OCI-LY1 (cell line): Measurements from ENCODE around the gene KCNN4.

Experiments
- H2AFZ ChIP-seq: fragments of 200-600 bp; sonication (generic), shearing (Covaris generic); 2 replicates; pipeline ENCODE4 v1.6.0; 2014; ENCODE audit warnings: antibody characterized with exemption, mild to moderate bottlenecking, low read length
- H3F3A ChIP-seq: fragments of 200-600 bp; sonication (generic), shearing (Covaris generic); 2 replicates; pipeline ENCODE4 v1.6.0; 2014; ENCODE audit warnings: mild to moderate bottlenecking, antibody characterized with exemption, low read length, moderate library complexity; ENCODE audit not compliant: insufficient read depth
- H3K27ac ChIP-seq: fragments of 200-600 bp; sonication (generic); 2 replicates; pipeline ENCODE4 v1.5.1; 2014; ENCODE audit warnings: low read length, mixed run types, mild to moderate bottlenecking, low read depth; ENCODE audit not compliant: poor library complexity, severe bottlenecking
- H3K27me3 ChIP-seq: fragments of 200-600 bp; sonication (generic); 2 replicates; pipeline ENCODE4 v1.6.0; 2014; ENCODE audit warnings: antibody characterized with exemption, mild to moderate bottlenecking, low read length, moderate library complexity; ENCODE audit not compliant: insufficient read depth
- H3K36me3 ChIP-seq: fragments of 200-600 bp; sonication (generic); 2 replicates; pipeline ENCODE4 v1.6.1; 2014; ENCODE audit warnings: mild to moderate bottlenecking, antibody characterized with exemption, low read length, moderate library complexity, mixed read lengths; ENCODE audit not compliant: insufficient read depth
- H3K4me1 ChIP-seq: fragments of 200-600 bp; sonication (generic); 2 replicates; pipeline ENCODE4 v1.5.1; 2014; ENCODE audit warnings: mild to moderate bottlenecking, low read length, moderate library complexity; ENCODE audit not compliant: insufficient read depth, severe bottlenecking
- H3K4me2 ChIP-seq: fragments of 200-600 bp; sonication (generic), shearing (Covaris generic); 2 replicates; pipeline ENCODE4 v1.6.1; 2014; ENCODE audit warnings: low read length
- H3K4me3 ChIP-seq: fragments of 200-600 bp; sonication (generic); 2 replicates; pipeline ENCODE4 v1.5.1; 2014; ENCODE audit warnings: low read length, low read depth, mild to moderate bottlenecking, mixed read lengths; ENCODE audit not compliant: poor library complexity, severe bottlenecking
- H3K79me2 ChIP-seq: fragments of 200-600 bp; shearing (Covaris generic); 2 replicates; pipeline ENCODE4 v1.6.1; 2016; ENCODE audit warnings: mixed run types, low read length, mixed read lengths; ENCODE audit not compliant: insufficient read depth
- H3K9ac ChIP-seq: fragments of 200-600 bp; sonication (generic), shearing (Covaris generic); 2 replicates; pipeline ENCODE4 v1.6.1; 2014; ENCODE audit warnings: mild to moderate bottlenecking, low read length, mixed read lengths
- H3K9me2 ChIP-seq: fragments of 200-600 bp; sonication (generic), shearing (Covaris generic); 2 replicates; pipeline ENCODE4 v1.6.1; 2014; ENCODE audit warnings: low read depth, mild to moderate bottlenecking, low read length, mixed read lengths
- H3K9me3 ChIP-seq: fragments of 200-600 bp; shearing (Covaris generic); 2 replicates; pipeline ENCODE4 v1.6.1; 2014; ENCODE audit warnings: low read length, mixed read lengths
- H4K20me1 ChIP-seq: fragments of 200-600 bp; sonication (generic), shearing (Covaris generic); 2 replicates; pipeline ENCODE4 v1.6.0; 2016; ENCODE audit warnings: mild to moderate bottlenecking, low read length; ENCODE audit not compliant: insufficient read depth
- CTCF ChIP-seq: fragments of 200-600 bp; sonication (generic), shearing (Covaris generic); IDR thresholded peaks from 2 replicates; pipeline ENCODE4 v1.5.1; 2017; ENCODE audit warnings: mild to moderate bottlenecking, antibody characterized with exemption, low read length, moderate library complexity, mixed read lengths
- EZH2 ChIP-seq: fragments of 200-600 bp; sonication (generic), shearing (Covaris generic); IDR thresholded peaks from 2 replicates; pipeline ENCODE4 v1.8.0; 2017; ENCODE audit warnings: borderline replicate concordance, mixed run types, mild to moderate bottlenecking, antibody characterized with exemption, low read length, moderate library complexity, mixed read lengths

The KCNN4 gene

GRCh38 chr19:43811837-43812236, 31.1 kb upstream of the KCNN4 start:
- H3K27me3 ChIP-seq, result no peaks in the 10 kb centered on the region
- no peaks in the 10 kb centered on the region for H3F3A ChIP-seq
- no peak overlapping the region for H2AFZ ChIP-seq
- no peak overlapping the region for H3K27ac ChIP-seq
- TF ChIP-seq EZH2, result no peak
- TF ChIP-seq CTCF, result no peak
- H3K36me3 ChIP-seq, result no peaks in the 10 kb centered on the region
- H3K79me2 ChIP-seq, result no peaks in the 10 kb centered on the region
- H3K9me2 ChIP-seq, result no peaks in the 10 kb centered on the region
- no peaks in the 10 kb centered on the region for H4K20me1 ChIP-seq
- no peak overlapping the region for H3K9ac ChIP-seq
- H3K4me1 ChIP-seq, result no peaks in the 10 kb centered on the region
- H3K4me2 ChIP-seq, result no peak overlapping the region
- no peak overlapping the region for H3K4me3 ChIP-seq
- no peaks in the 10 kb centered on the region for H3K9me3 ChIP-seq

GRCh38 chr19:43809762-43810696, 29.3 kb upstream of the KCNN4 start:
- Histone ChIP-seq H2AFZ (no peak overlapping the region), H3F3A (no peaks in the 10 kb centered on the region)

GRCh38 chr19:43807651-43808050, 26.9 kb upstream of the KCNN4 start:
- TF ChIP-seq CTCF, result no peak
- no peak for TF ChIP-seq EZH2
- no peaks in the 10 kb centered on the region for H4K20me1 ChIP-seq
- no peaks in the 10 kb centered on the region for H3K9me2 ChIP-seq

More at GRCh38 chr19:43809762-43810696, 29.3 kb upstream of the KCNN4 start:
- no peaks in the 10 kb centered on the region for H3K9me3 ChIP-seq
- H3K79me2 ChIP-seq, result no peaks in the 10 kb centered on the region
- H3K27ac ChIP-seq, result no peak overlapping the region
- H3K27me3 ChIP-seq, result no peaks in the 10 kb centered on the region
- TF ChIP-seq EZH2 (no peak), CTCF (peak; percentile 68)
- no peaks in the 10 kb centered on the region for H3K9me2 ChIP-seq
- no peaks in the 10 kb centered on the region for H4K20me1 ChIP-seq
- no peak overlapping the region for H3K4me3 ChIP-seq
- H3K36me3 ChIP-seq, result no peaks in the 10 kb centered on the region
- H3K4me2 ChIP-seq, result no peak overlapping the region
- no peaks in the 10 kb centered on the region for H3K4me1 ChIP-seq
- H3K9ac ChIP-seq, result no peak overlapping the region

More at GRCh38 chr19:43807651-43808050, 26.9 kb upstream of the KCNN4 start:
- Histone ChIP-seq H3K4me1 (no peaks in the 10 kb centered on the region), H3K9me3 (no peaks in the 10 kb centered on the region), H3K27ac (no peak overlapping the region), H3K27me3 (no peaks in the 10 kb centered on the region), H3K4me2 (no peak overlapping the region), H3K9ac (no peak overlapping the region), H3K36me3 (no peaks in the 10 kb centered on the region), H3F3A (no peaks in the 10 kb centered on the region), H3K4me3 (no peak overlapping the region), H2AFZ (no peak overlapping the region), H3K79me2 (no peaks in the 10 kb centered on the region)
